HG02610 (cell line): ENCODE results near the gene PDLIM7.

ENCODE experiments used
- ATAC-seq: cut with Tn5 transposase; IDR thresholded peaks from one replicate; pipeline ENCODE4 v1.9.1; 2021; ENCODE audit warnings: mild to moderate bottlenecking, moderate library complexity; ENCODE audit not compliant: unreplicated experiment

Gene PDLIM7

GRCh38 chr5:177446200-177447065, 51.0 kb downstream of the PDLIM7 start, which contains the start of gene PRR7:
PRR7 (plus strand) TSS chr5:177446814; CDS start chr5:177455068, 8,254 bp downstream.
- peak; percentile 36 for ATAC-seq

DNA sequence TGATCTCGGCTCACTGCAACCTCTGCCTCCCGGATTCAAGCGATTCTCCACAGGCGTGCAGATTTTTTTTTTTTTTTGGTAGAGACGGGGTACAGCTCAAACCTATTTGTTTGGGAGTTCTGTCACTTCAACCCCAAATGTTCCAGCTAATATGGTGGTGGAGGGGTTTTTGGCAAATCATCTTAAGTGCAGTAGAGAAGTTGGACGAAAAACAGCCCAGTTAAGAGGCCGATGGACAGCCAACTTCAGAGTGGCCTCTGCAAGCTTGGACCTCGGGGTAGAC, 51.5 kb downstream of the PDLIM7 start:
- no peak for ATAC-seq

DNA sequence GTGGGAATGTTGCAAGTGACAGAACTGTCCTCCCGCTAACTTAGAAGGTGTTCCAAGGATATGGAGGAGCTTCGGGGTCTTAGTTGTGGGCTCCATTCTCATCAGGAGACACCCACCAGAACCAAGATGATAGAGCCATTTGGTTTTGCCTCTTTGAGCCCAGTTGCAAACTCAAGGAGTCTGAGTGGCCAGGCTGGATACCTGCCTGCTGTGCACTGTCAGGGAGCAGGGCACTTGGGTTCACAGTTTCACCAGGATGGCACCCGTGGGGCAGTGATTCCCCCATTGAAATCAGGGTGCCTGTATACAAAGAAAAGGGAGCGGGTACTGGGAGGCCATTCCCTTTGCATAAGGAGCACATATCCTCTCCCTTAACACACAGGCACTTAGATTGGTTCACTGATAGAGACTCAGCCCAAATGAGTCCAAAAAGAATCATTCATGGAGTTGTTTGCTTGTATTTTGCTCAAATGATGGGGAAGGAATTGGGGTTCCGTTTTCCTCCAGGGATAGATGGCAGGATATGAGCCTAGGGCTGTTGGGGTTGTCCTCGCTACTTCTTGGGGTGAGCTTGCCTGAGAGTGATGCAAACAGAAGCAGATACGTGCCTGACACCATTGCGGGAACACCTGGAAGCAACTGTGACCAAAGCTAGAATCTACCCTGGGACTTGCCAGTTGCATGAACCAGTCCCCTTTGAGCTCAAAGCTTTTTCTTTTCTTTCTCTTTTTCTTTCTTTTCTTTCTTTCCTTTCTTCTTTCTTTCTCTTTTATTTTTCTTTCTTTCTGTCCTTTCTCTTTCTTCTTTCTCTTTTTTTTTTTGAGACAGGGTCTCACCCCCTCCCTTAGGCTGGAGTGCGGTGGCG, 52.1 kb downstream of the PDLIM7 start:
- ATAC-seq, result no peak

DNA sequence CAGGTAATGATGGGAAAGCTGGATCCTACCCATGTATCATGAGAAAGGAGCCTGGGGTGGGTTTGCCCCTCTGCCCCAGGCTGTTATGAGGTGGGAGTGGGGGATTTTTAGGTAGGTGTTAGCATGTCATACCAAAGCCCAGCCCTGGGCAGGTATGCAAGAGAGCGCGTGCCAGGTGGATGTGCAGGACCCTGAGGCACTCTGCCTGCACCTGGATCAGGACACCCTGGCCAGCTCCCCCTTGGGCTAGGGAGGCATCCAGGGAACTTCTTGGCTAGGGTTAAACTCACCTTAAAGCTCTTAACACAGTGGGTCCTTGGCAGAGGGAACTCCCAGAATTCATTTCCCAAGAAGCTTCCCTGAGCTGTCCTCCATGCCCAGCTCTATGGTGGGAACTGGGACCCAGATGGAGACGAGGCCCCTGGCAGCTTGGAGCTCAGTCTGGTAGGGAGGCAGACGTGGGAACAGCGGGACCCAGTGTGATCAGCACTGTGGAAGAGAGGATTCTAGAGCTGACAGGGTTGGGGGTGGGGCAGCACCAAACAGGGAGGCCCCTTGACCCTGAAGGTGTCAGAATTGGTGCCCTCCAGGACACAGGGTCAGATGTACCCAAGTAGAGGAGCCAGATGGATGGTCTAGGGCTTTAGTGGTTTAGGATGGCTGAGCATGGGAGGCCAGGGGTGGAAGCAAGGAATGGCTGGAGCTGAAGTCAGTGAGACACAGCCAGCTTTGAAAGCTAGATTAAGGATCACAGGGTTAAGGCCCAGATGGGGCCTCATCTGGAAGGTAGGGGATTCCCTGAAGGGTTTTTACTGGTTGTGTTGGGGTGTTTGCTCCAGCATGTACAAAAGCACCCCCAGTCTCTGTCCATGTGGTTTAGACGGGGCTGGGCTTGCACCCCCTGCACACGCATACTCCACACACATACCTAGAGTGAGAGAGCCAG, 53.0 kb downstream of the PDLIM7 start:
- no peak for ATAC-seq

DNA sequence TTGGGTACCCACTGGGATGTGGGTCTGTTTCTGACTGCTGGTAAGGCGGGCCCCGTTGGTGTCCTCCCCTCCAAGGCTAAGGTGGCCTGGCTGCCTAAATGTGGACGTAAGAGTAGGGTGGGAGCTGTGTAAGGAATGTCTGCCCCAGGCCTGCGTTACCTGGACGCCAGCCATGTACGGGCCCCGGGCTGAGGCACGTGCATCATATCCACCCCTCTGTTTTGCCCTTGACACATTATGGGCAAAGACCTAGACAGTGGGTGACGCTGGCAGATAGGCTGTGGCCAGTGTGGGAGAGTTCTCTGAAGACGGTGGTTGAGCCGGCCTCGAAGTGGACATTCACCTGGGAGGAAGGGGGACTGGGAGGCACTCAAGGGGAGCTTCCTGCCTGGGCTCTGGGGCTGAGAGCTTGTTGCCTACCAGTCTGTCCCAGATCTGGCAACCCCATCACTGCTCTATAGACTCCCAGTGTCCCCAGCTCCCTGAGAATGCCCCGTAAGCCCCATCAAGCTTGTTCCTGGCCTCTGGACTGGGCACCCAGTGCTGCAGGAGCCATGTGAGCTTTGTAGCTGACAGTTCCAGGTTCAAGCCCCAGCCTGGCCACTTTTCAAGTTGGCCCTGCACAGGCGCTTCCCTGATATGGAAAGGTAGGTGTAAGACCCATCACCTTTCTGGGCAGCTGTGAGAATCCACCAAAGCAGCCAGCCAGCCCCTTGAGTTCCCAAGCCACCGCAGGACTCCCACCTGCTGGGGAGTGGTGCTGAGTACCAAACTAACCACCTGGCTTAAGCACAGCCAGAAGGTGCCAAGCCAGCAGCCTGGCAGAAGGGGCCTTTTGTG, 54.0 kb downstream of the PDLIM7 start:
- no peak for ATAC-seq

- no peak for ATAC-seq
Measured at GRCh38 chr5:177442066-177442826, 55.2 kb downstream of the PDLIM7 start.

DNA sequence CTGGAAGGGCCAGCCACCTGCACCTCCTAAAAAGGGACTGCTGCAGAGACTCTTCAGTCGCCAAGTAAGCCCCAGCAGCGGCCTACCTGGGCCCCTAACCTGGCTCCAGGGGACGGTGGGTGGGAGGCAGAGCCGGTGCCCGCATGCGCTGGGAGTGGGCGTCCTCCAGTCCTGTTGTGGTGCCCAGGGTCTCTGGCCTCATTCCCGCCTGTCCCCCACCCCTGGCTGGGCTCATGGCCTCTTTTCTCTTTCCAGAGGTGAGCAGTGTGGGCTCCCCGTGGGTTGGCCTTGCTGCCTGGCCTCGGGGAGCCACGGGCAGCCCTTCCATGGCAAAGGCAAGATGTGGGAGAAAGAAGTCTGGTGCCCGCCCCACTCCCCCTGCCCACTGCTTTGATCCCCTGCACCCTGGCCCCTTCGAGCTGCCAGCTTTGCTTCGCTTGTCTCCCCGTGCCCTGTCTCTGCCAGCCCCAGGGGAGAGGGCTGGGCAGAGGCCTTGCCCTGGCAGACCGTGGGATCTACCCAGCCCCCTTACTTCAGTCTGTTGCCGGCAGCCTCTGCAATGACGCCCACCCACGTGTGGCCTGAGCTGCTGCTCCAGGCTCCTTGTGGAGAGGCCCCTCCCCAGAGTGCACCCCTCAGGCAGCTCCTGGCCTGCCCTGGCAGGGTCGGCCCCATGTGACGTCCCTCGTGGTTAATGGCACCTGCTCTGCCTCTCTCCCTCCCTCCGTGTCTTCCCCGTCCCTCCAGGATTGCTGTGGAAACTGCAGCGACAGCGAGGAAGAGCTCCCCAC, 56.2 kb downstream of the PDLIM7 start:
- ATAC-seq, result no peak

DNA sequence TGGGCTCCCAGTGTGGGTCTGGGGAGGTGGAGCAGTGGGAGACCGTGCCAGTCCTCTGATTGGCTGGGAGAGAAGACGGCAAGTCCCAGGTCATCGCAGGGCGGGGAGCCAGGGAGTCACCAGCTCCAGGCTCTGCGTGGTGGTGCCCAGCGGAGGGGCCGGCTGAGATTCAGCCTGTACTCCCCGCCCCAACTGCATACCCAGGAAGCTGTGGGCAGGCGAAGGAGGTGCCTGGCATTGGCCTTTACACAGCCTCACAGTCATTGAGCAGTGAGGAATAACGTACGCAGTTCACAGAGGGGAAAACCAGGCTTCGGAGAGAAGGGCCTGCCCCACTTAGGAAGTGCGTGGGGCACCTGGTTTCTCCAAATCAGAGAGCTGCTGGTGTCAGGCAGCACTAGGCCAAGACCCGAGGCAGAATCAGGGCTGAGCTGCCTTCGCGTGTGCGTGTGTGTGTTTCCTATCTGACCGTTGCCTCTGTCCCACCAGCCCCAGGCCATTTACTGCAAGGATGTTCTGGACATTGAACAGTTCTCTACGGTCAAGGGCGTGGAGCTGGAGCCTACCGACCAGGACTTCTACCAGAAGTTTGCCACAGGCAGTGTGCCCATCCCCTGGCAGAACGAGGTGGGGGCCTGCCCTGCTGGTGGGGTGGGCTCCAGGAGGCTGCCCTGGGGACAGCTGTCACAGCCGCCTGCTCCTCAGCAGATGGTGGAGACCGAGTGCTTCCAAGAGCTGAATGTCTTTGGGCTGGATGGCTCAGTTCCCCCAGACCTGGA, 57.0 kb downstream of the PDLIM7 start:
- ATAC-seq, result no peak

GRCh38 chr5:177439518-177440053, 57.8 kb downstream of the PDLIM7 start:
- no peak for ATAC-seq

DNA sequence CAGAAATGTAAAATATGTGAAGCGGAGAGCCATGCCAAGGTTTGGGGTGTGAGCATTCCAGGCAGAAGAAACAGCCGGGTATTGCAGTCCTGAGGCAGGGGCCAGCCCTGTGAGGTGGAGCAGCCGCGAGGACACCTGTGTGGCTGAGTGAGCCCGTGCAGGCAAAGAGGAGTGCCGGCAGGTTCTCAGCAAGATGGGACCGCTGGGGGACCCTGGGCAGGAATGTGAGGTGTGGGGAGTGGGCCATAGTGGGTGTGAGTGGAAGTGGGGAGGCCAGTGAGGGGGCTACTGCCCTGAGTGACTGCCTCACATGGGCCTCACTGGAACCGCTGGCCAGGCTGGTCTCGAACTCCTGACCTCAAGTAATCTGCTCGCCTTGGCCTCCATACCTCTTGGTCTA, 58.9 kb downstream of the PDLIM7 start:
- ATAC-seq, result no peak

GRCh38 chr5:177437623-177438022, 59.8 kb downstream of the PDLIM7 start:
- ATAC-seq, result no peak

DNA sequence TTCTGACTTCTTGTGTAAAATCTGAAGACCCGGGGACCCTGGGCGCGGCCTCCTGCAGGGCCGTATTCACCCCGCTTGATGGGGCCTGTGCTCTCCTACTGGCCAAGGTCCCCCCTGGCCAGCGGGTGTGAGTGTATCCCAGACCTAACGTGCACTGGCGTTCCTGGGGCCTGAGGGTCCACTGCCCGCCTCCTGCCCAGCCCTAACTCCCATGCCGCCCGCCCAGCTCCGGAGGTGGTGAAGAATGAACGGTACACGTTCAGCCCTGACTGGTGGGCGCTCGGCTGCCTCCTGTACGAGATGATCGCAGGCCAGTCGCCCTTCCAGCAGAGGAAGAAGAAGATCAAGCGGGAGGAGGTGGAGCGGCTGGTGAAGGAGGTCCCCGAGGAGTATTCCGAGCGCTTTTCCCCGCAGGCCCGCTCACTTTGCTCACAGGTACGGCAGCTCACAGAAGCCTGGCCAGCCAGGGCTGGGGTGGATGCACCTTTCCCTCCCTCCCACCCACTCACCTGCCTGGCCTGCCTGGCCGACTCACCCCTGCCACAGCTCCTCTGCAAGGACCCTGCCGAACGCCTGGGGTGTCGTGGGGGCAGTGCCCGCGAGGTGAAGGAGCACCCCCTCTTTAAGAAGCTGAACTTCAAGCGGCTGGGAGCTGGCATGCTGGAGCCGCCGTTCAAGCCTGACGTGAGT, 61.4 kb downstream of the PDLIM7 start:
- ATAC-seq, result no peak

GRCh38 chr5:177434942-177435738, 62.3 kb downstream of the PDLIM7 start:
- ATAC-seq, result no peak

DNA sequence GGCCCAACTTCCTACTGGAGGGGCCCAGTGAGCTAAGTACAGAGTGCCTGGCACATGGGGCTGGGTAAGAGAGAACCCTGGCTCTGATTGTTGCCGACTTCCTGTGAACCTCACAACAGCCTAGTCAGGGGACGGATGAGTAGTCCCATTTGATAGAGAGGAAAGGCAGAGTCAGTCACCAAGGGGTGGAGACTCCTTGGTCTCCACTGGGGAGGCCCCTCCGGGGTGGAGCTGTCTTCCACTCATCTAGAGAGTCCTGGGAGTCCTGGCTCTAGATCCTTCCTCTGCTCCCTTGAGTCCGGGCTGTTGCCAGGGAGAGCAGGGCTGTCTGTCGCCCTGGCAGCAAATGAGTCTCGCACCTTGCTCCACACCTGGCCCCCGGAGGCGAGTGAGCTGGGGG, 63.0 kb downstream of the PDLIM7 start:
- ATAC-seq, result no peak

DNA sequence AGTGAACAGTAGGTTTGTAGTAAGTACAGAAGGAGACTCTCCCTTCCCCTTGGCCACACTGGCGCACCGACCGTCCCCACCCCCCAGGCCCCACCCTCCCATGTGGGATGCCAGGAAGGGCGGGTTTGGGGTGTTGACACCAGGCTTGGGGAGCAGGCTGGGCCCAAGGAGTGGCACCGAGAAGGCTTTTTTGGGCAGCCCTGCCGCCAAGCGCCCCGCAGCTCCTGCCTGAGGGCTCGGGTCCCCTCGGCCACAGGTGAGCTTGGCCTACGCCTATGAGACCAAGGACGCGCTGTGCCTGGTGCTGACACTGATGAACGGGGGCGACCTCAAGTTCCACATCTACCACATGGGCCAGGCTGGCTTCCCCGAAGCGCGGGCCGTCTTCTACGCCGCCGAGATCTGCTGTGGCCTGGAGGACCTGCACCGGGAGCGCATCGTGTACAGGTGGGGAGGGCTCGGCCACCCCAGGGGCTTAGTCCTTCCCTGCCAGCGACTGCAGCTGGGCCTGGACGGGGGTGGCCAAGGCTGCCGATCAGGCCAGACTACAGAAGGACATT, 63.7 kb downstream of the PDLIM7 start:
- no peak for ATAC-seq
